ENCODE data around the gene COX7A1. TPM values are rescaled to one million over a fixed set of nuclear protein-coding genes. Genes with fewer than 3 reads are reported as not detected.
"Not testable (repeated sequence)": the region's sequence is repeated elsewhere in the genome, so short reads cannot be mapped to it uniquely, and the experiment has no call there.

COX7A1 gene
- total RNA-seq, 1 donor = 8.3 TPM

GRCh38 chr19:36183245-36183628 is 31.0 kb upstream of the COX7A1 start:
- no peaks in the 10 kb centered on the region for H3K79me2 ChIP-seq (ENCODE audit: insufficient read depth, low read length)
- no peaks in the 10 kb centered on the region for H3K27me3 ChIP-seq (ENCODE audit: insufficient read depth, low read length)
- no peak for TF ChIP-seq CTCF (IDR thresholded peaks at IDR 0.05; ENCODE audit: extremely low read depth, low read depth, low read length)
- no peaks in the 10 kb centered on the region for H4K20me1 ChIP-seq (ENCODE audit: insufficient read depth, low read length)
- H3K27ac ChIP-seq (ENCODE audit: low read depth, low read length) = peak overlapping the region; percentile 13
- H3K4me3 ChIP-seq (ENCODE audit: insufficient read depth, low read length) = no peak overlapping the region
- no peaks in the 10 kb centered on the region for H3K4me1 ChIP-seq (ENCODE audit: insufficient read depth, low read length)
- peaks cover 17% of the 10 kb centered on the region for H3K36me3 ChIP-seq (ENCODE audit: insufficient read depth, low read length)
- no peak overlapping the region for H2AFZ ChIP-seq (ENCODE audit: low read length)
- DNase-seq (ENCODE audit: insufficient read length, low spot score, missing footprints) = no peak
- no peaks in the 10 kb centered on the region for H3K9me3 ChIP-seq (ENCODE audit: low read depth, low read length)
- H3K4me2 ChIP-seq (ENCODE audit: insufficient read depth, low read length) = no peak overlapping the region

GRCh38 chr19:36182612-36183244 is 30.5 kb upstream of the COX7A1 start:
- H3K9me3 ChIP-seq (ENCODE audit: low read depth, low read length) = no peaks in the 10 kb centered on the region
- peak overlapping the region; percentile 13 for H3K27ac ChIP-seq (ENCODE audit: low read depth, low read length)
- no peak for TF ChIP-seq CTCF (IDR thresholded peaks at IDR 0.05; ENCODE audit: extremely low read depth, low read depth, low read length)
- H3K27me3 ChIP-seq (ENCODE audit: insufficient read depth, low read length) = no peaks in the 10 kb centered on the region
- H3K4me1 ChIP-seq (ENCODE audit: insufficient read depth, low read length) = no peaks in the 10 kb centered on the region
- no peaks in the 10 kb centered on the region for H3K79me2 ChIP-seq (ENCODE audit: insufficient read depth, low read length)
- no peak overlapping the region for H2AFZ ChIP-seq (ENCODE audit: low read length)
- no peaks in the 10 kb centered on the region for H4K20me1 ChIP-seq (ENCODE audit: insufficient read depth, low read length)
- H3K4me2 ChIP-seq (ENCODE audit: insufficient read depth, low read length) = no peak overlapping the region
- H3K36me3 ChIP-seq (ENCODE audit: insufficient read depth, low read length) = peaks cover 17% of the 10 kb centered on the region
- no peak overlapping the region for H3K4me3 ChIP-seq (ENCODE audit: insufficient read depth, low read length)
- no peak for DNase-seq (ENCODE audit: insufficient read length, low spot score, missing footprints)

- H3K9me3 ChIP-seq (ENCODE audit: low read depth, low read length); H3K4me3 ChIP-seq (ENCODE audit: insufficient read depth, low read length); H3K27ac ChIP-seq (ENCODE audit: low read depth, low read length); H3K27me3 ChIP-seq (ENCODE audit: insufficient read depth, low read length); H3K4me2 ChIP-seq (ENCODE audit: insufficient read depth, low read length); H2AFZ ChIP-seq (ENCODE audit: low read length); DNase-seq (ENCODE audit: insufficient read length, low spot score, missing footprints); H3K79me2 ChIP-seq (ENCODE audit: insufficient read depth, low read length); H4K20me1 ChIP-seq (ENCODE audit: insufficient read depth, low read length); H3K4me1 ChIP-seq (ENCODE audit: insufficient read depth, low read length): not testable (repeated sequence)
- peaks cover 13% of the 10 kb centered on the region for H3K36me3 ChIP-seq (ENCODE audit: insufficient read depth, low read length)
These were observed 26.8 kb upstream of the COX7A1 start for GRCh38 chr19:36179077-36179476.

GRCh38 chr19:36173846-36174245 is 21.6 kb upstream of the COX7A1 start:
- DNase-seq (ENCODE audit: insufficient read length, low spot score, missing footprints); H3K79me2 ChIP-seq (ENCODE audit: insufficient read depth, low read length); H2AFZ ChIP-seq (ENCODE audit: low read length); H3K4me3 ChIP-seq (ENCODE audit: insufficient read depth, low read length); H3K4me1 ChIP-seq (ENCODE audit: insufficient read depth, low read length); H3K27ac ChIP-seq (ENCODE audit: low read depth, low read length); H3K4me2 ChIP-seq (ENCODE audit: insufficient read depth, low read length); H4K20me1 ChIP-seq (ENCODE audit: insufficient read depth, low read length); H3K9me3 ChIP-seq (ENCODE audit: low read depth, low read length); H3K27me3 ChIP-seq (ENCODE audit: insufficient read depth, low read length); H3K36me3 ChIP-seq (ENCODE audit: insufficient read depth, low read length): not testable (repeated sequence)

GRCh38 chr19:36172852-36173251 is 20.6 kb upstream of the COX7A1 start:
- Histone ChIP-seq H3K4me3 (ENCODE audit: insufficient read depth, low read length) (no peak overlapping the region), H4K20me1 (ENCODE audit: insufficient read depth, low read length) (no peaks in the 10 kb centered on the region), H3K36me3 (ENCODE audit: insufficient read depth, low read length) (no peaks in the 10 kb centered on the region), H3K27ac (ENCODE audit: low read depth, low read length) (no peak overlapping the region), H3K4me2 (ENCODE audit: insufficient read depth, low read length) (no peak overlapping the region), H3K79me2 (ENCODE audit: insufficient read depth, low read length) (no peaks in the 10 kb centered on the region), H3K9me3 (ENCODE audit: low read depth, low read length) (no peaks in the 10 kb centered on the region), H2AFZ (ENCODE audit: low read length) (no peak overlapping the region), H3K4me1 (ENCODE audit: insufficient read depth, low read length) (peaks cover 3% of the 10 kb centered on the region), H3K27me3 (ENCODE audit: insufficient read depth, low read length) (no peaks in the 10 kb centered on the region)
- DNase-seq (ENCODE audit: insufficient read length, low spot score, missing footprints) = no peak
- no peak for TF ChIP-seq CTCF (IDR thresholded peaks at IDR 0.05; ENCODE audit: extremely low read depth, low read depth, low read length)

Data from osteoblast (primary cell).